DOHH2 (cell line): Measurements from ENCODE around the gene SPACA1.

Experiments
- EZH2phosphoT487 ChIP-seq: fragments of 200-600 bp; sonication (generic); IDR thresholded peaks from 2 replicates; pipeline ENCODE4 v1.6.1; 2017; ENCODE audit warnings: borderline replicate concordance, mild to moderate bottlenecking, antibody characterized with exemption, low read length, moderate library complexity, mixed read lengths
- TF ChIP-seq, protein P1 (sequence below): fragments of 200-600 bp; sonication (generic); IDR thresholded peaks from one replicate; pipeline ENCODE4 v1.5.1; 2014; ENCODE audit warnings: antibody characterized with exemption, mild to moderate bottlenecking, low read depth, low read length; ENCODE audit not compliant: poor library complexity, severe bottlenecking

DNA sequence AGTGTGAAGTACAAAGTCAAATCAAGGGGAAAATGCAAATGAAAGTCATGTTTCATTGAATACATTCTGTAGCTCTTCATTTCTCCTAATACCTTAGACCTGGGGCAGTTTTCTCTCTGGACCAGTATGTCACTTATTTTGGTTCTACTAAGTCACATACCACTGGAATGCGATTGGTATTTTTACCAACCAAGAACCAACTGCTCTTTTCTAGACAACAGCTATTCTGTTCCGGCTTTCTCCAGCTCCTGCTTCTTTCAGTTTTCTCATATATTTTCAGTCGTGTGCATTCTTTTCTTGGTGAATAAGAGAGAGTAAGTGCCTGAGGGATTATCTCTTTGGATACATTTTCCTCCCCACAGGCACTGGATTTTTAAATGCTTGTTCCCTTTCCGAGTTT is 39.2 kb upstream of the SPACA1 start:
- TF ChIP-seq, protein P1, sequence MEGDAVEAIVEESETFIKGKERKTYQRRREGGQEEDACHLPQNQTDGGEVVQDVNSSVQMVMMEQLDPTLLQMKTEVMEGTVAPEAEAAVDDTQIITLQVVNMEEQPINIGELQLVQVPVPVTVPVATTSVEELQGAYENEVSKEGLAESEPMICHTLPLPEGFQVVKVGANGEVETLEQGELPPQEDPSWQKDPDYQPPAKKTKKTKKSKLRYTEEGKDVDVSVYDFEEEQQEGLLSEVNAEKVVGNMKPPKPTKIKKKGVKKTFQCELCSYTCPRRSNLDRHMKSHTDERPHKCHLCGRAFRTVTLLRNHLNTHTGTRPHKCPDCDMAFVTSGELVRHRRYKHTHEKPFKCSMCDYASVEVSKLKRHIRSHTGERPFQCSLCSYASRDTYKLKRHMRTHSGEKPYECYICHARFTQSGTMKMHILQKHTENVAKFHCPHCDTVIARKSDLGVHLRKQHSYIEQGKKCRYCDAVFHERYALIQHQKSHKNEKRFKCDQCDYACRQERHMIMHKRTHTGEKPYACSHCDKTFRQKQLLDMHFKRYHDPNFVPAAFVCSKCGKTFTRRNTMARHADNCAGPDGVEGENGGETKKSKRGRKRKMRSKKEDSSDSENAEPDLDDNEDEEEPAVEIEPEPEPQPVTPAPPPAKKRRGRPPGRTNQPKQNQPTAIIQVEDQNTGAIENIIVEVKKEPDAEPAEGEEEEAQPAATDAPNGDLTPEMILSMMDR = no peak
- no peak for TF ChIP-seq EZH2phosphoT487
